PFSK-1 (cell line): Measurements from ENCODE around the gene ZCCHC2.

Experiments used
- FOXP2 ChIP-seq: optimal IDR thresholded peaks from 2 replicates; pipeline ENCODE3; 2011; ENCODE audit warnings: borderline replicate concordance, control low read depth, inconsistent platforms; ENCODE audit not compliant: insufficient read depth; ENCODE audit errors: extremely low read length, extremely low read depth
- POLR2AphosphoS5 ChIP-seq: IDR thresholded peaks from 2 replicates; pipeline ENCODE4 v1.6.1; 2012; ENCODE audit warnings: low read depth, mild to moderate bottlenecking, control low read depth, low read length, moderate library complexity
- SIN3A ChIP-seq: IDR thresholded peaks from 2 replicates; pipeline ENCODE4 v1.6.1; 2012; ENCODE audit warnings: mild to moderate bottlenecking, low read length, moderate library complexity, borderline replicate concordance; ENCODE audit not compliant: insufficient read depth
- TAF1 ChIP-seq: IDR thresholded peaks from 2 replicates; pipeline ENCODE4 v1.6.1; 2012; ENCODE audit warnings: low read length, control low read depth, borderline replicate concordance; ENCODE audit not compliant: insufficient read depth
- TF ChIP-seq, protein P1 (sequence below), 2 experiments: IDR thresholded peaks; 2 replicates each; pipeline versions ENCODE4 v1.6.1 to v1.8.0; 2011 to 2012; ENCODE audit warnings: low read depth in 2 of 2, low read length in 2 of 2, control low read depth in 1 of 2, inconsistent platforms in 1 of 2, mild to moderate bottlenecking in 1 of 2, moderate library complexity in 1 of 2; ENCODE audit not compliant: insufficient read depth in 1 of 2

GRCh38 chr18:62586151-62586774 lies 63.4 kb downstream of the ZCCHC2 start:
- TF ChIP-seq POLR2AphosphoS5 (no peak), SIN3A (no peak), TAF1 (no peak), FOXP2 (peak; percentile 34)
- TF ChIP-seq, protein P1, sequence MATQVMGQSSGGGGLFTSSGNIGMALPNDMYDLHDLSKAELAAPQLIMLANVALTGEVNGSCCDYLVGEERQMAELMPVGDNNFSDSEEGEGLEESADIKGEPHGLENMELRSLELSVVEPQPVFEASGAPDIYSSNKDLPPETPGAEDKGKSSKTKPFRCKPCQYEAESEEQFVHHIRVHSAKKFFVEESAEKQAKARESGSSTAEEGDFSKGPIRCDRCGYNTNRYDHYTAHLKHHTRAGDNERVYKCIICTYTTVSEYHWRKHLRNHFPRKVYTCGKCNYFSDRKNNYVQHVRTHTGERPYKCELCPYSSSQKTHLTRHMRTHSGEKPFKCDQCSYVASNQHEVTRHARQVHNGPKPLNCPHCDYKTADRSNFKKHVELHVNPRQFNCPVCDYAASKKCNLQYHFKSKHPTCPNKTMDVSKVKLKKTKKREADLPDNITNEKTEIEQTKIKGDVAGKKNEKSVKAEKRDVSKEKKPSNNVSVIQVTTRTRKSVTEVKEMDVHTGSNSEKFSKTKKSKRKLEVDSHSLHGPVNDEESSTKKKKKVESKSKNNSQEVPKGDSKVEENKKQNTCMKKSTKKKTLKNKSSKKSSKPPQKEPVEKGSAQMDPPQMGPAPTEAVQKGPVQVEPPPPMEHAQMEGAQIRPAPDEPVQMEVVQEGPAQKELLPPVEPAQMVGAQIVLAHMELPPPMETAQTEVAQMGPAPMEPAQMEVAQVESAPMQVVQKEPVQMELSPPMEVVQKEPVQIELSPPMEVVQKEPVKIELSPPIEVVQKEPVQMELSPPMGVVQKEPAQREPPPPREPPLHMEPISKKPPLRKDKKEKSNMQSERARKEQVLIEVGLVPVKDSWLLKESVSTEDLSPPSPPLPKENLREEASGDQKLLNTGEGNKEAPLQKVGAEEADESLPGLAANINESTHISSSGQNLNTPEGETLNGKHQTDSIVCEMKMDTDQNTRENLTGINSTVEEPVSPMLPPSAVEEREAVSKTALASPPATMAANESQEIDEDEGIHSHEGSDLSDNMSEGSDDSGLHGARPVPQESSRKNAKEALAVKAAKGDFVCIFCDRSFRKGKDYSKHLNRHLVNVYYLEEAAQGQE (IDR thresholded peaks at IDR 0.05; ENCODE audit: insufficient read depth in 1 of 2, low read depth in 2 of 2, low read length in 2 of 2) = no peak
